ENCODE measurements around the gene OPCML.

The OPCML gene

DNA sequence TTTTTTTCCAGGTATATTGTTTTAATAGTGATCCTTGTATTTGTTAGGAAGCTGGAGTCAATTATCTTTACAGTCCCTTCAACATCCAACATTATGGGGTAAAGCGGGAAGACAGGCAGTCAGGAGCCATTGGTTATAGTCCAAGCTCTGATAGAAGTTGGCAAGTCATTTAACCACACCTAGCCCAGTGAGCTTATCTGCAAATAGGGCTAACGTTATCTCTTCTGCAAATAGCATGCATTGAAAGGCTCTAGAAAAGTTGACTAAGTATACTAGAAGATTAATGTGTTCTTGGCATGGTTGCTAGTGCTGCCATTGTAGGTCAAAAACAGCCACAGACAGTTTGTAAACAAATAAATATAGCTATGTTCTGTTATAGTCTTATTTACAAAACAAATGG lies 520.7 kb downstream of the OPCML start:
- DNase-seq (ENCODE audit: insufficient read length, low spot score) (no peak), FAIRE-seq (no peak)

DNA sequence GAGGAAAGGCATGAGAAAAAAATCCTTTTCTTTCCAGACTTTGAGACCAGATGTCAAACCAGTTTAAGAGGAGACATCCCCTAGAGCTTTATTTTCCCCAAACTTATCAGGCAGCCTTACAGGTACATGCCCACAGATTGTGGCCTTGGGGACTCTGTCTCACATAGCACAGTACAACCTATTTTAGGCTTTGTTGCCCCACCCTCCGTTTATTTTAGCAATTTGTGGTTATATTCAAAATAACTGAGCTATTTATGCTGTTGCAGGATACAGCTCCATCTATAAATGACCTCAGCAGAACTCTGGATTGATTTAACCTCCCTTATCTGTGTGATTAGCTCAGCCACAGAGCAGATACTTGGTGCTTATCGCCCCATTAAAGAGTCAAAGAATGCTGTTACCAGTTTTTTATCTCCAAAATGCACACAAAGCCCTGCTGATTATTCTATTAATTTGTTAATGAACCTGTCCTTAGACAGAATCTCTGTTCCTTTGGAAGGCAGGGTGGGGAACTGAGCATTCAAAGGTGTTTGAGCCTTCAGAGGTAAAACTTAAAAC lies 525.2 kb downstream of the OPCML start:
- no peak for DNase-seq (ENCODE audit: insufficient read length, low spot score)
- FAIRE-seq = no peak

DNA sequence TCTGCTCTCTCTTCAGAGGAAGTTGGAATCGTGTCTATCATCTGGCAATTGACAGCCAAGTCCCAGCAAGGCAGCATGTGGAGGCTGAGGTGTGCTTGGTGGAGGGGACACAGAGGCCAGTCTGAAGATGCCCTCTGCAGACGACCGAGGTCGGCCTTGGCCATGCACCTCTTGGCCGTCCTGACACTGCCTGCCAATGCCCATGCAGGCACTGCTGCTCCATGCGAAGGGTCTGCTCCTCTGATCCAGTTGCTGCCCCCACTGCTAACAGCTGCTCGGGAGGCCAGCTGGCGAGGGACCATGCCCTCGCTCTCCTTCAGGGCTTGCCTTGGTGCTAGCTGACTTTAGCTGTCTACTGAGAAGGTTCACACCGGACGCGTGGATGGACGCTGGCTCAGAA lies 527.9 kb downstream of the OPCML start:
- FAIRE-seq (no peak), DNase-seq (ENCODE audit: insufficient read length, low spot score) (no peak)

DNA sequence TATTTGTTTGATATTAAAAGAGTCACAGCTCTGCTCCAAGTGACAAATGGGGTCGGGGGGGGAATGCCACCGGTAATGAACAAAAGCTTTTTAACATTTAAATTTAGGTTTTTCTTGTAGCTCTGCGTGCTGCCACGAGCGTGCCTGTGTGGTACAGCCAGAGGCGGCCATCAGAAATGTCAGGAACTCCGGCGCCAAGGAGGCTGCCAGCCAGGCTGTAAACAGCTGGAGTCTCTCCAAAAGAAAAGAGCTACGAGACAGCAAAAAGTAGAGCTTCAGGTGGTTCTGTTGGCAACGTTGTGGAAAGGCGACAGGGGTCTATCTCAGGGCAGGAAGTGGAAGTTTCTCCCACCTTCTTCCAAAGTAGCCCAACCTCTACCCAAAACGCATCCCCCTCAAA lies 532.8 kb downstream of the OPCML start:
- no peak for DNase-seq (ENCODE audit: insufficient read length, low spot score)
- no peak for FAIRE-seq

DNA sequence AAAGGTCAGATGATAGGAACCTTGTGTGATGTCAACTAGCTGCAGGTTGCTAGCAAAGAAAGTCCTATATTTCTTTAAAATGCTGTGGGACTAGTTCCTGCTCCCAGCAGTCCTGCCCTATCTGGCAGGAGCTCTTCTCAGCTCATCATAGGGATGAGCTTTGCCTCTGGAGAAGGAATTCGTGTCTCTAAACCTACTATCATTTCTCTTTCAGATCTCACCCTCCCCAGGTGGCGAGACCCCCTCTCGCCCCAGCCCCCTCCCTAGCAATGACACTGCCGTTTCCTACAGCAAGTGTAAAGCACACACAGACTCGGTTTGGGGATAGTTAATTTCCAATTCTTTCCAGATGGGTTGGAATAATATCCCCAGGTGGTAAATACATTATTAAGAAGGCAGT lies 533.3 kb downstream of the OPCML start:
- no peak for FAIRE-seq
- DNase-seq (ENCODE audit: insufficient read length, low spot score) = no peak

DNA sequence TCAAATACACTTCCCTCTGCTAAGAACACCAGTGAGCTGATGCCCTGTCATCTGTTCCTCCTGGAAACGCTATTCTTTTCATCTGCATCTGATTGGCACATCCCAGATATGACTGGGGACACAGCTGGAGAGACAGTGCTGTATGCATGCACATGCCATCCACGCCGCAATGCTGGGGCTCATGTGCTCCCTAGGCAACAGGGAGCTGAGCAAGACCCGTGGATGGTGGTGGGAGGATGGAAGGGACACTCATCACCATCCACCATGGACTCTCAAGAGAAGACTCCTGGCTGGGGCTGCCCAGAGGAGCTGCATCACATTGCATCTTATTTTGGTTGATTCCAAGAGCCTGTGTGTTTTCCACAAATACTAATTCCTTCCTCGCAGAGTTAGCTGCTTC lies 534.9 kb downstream of the OPCML start:
- DNase-seq (ENCODE audit: insufficient read length, low spot score) = no peak
- FAIRE-seq = no peak

DNA sequence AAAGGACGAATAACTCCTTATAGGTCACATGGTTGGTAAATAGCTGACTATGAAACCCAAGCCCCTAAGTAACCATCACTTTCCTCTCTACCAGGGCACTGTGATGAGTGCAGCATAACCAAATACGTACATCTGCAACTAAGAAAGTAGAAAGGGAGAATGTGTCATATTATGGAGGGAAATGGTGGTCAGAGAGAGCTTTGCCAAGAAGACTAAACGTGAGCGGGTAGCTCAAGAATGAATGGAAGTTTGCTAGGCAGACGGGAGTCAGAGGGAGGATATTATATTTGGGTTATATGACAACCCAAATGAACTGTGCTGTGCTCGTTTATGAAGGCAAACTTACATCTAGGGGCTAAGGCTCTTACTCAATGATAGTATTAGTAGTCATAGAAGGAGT lies 537.3 kb downstream of the OPCML start:
- no peak for DNase-seq (ENCODE audit: insufficient read length, low spot score)
- no peak for FAIRE-seq

DNA sequence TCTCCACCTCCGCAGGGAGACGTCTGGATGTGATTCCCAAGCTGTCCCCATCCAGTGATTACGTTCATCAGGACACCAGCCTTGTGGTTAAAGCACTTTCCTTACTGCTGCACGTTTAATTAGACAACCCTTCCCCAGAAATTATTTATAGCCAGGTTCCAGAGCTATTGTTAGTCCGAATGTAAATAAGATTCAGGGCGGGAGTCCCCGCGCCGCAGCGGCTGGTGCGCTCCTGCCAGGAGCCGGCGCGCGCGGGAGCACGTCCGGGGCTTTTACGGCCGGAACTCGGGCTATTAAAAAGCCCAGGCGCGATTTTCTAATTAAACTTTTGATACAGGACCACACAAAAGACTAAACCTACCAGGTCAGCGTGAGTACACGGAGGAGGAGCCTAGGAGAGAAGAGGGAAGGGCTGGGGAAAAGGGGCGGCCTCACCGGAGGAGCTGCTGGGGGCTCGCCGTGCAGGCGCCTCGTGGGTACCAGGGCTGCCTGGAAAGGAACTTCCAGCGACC lies 538.3 kb downstream of the OPCML start:
- no peak for FAIRE-seq

DNA sequence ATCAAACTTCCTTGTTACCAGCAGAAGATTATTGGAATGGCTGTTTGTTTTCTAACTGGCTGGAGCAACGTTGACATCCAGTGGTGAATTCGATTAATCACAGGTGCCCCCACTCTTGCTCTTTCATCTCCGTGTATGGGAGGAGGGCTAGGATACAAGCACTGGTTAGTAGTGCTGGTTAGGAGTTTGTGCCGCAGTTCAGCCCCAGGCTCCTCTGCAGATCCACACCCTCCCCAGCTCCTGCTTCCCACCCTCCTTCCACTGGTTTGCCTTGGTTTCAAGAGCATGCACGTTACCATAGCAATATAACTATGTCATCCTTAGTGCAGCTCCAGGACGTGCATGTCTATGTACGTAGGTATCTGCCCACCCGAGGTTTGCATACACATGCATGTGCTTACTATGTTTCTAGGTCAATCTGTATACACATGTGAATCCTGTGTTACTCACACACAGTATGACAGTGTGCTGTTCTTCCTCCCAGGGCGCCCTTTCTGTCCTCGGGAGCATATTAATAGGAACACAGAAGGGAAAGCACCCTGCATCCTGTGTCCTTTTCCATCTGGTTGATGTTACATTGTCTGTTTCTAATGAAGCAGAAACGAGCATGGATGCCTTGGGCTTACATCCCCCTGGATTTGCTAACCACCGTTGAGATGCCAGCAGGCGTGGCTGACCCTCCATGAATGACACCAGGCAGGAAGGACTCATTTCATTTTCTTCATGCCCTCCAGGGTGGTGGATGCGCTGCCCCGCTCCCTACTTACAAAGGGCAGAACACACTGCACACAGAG lies 539.3 kb downstream of the OPCML start:
- no peak for FAIRE-seq
- DNase-seq (ENCODE audit: insufficient read length, low spot score) = no peak

More for the DNA sequence above, 538.3 kb downstream of the OPCML start:
- DNase-seq (ENCODE audit: insufficient read length, low spot score) = no peak

DNA sequence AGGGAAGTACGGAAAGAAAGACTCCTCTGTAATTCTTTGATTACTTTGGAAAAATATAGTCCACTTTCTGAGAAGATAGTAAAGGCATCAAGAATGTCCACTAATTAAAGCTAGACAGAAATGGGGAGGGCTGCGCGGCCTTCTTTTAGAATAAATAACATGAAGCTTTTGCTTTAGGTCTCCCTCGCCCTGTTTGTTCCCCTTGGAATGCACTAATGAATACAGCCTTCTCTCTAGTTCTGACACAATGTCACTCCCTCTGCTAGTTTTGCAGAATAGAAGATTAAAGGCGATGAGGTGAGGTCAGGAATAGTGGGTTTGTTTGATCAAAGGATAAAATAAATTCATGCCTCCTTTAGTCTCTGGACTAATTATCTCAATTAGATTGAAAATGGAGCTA lies 543.9 kb downstream of the OPCML start:
- FAIRE-seq (no peak), DNase-seq (ENCODE audit: insufficient read length, low spot score) (no peak)

DNA sequence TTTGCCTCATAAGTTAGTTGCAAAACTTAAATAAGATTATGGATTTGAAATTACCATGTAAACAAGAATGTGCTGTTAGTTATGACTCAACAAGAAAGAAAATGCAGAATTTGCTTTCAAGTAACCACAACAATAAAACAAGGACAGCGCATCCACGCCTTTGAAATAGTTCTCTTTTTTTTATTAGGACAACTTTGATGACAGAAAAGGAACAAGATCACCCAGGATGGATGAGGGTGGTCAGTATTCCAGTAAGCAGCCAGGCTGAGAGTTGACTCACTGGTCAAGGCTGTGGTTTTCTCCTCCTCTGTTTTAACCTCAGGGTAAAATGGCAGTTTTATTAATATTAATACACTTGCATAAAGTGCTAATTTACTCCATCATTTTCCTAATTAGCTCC lies 544.4 kb downstream of the OPCML start:
- DNase-seq (ENCODE audit: insufficient read length, low spot score) = no peak
- FAIRE-seq = no peak

DNA sequence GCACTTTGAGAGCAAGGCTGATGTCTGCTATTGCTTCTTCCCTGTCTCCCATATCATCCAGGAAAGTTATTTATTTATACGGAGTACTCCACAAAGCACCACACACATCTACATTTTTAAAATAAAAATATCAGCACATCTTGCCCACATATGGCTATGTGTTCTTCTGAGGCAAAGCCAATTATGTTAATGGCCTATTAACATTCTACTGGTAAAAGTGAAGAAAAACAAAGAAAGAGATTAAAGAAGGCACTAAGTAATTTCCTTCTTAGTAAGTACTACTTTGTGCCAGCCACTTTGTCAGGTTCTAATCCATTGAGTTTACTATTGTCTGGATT lies 548.7 kb downstream of the OPCML start:
- DNase-seq (ENCODE audit: insufficient read length, low spot score) (no peak), FAIRE-seq (no peak)

DNA sequence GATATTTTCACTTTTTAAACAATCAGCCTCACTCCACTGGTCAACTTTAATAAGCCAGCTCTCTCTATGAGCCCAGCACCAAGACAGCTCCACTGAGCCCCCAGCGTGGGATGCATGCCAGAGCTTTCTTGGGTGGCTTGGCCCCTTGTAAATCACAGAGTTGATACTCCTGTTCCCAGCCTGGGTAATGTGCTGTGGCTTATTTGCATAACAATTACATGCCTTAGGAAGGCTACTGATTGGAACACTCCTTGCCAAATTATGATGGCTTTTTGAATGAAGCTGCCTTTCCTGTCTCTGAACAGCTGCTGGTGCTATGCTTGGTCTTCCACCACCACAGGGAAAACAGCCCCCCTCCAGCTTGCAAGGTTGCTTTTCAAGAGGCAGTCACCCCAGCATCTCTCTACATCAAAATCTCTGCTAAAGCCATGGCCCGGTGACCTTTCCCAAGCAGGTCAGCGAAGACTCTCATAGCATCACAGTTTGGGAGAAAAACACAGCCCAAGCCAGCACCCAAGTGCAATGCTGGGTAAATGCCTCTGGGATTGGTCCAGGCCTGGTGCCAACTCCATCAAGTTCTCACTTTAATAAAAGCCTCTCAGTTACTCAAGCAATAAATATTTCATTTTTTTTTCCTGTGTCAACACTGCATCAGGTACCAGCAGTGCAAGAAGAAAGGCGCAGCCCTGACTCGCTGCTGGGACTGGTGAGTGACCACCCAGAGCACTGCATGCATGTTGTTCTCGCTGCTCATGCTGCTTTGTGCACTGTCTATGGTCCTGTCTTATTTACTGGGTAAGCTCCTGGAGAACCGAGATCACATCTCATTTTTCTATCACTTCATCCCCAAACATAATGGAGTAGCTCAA lies 549.3 kb downstream of the OPCML start:
- FAIRE-seq (no peak), DNase-seq (ENCODE audit: insufficient read length, low spot score) (no peak)

DNA sequence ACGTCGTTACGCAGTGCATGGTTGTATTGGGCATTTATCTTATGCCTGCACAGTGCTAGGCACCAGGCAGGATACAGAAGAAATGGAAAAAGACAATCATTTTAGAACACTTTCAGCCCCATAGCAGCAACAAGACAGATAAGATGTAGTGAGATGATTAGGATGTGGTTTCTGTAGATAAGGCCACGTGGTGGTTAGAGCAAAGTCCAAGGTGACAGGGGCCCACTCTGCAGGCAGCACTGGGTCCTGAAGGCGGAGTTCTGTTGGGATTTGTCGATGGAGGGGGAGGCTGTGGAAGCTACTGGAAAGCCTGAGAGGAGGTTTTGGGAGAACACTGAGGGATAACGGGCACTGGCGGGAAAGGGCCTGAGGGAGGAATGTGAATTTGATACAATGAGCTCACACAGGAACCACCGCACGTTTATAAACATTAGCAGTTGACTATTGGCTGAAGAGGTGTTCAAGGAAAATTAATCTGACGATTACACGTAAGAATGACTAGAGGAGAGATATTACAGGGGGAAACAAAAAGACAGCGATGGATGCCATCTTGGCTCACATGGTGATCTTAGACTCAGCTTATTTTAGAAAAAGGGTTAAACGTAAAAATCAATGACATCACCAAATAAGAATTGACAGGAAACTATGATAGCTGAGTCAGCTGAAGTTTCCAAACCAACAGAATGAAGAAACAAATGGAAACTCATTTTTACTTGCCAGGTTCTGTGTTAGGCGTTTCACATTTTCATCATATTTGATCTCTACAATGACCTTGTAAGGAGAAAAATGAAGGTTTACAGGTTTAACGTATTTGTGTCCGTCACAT lies 551.0 kb downstream of the OPCML start:
- no peak for DNase-seq (ENCODE audit: insufficient read length, low spot score)
- FAIRE-seq = no peak

DNA sequence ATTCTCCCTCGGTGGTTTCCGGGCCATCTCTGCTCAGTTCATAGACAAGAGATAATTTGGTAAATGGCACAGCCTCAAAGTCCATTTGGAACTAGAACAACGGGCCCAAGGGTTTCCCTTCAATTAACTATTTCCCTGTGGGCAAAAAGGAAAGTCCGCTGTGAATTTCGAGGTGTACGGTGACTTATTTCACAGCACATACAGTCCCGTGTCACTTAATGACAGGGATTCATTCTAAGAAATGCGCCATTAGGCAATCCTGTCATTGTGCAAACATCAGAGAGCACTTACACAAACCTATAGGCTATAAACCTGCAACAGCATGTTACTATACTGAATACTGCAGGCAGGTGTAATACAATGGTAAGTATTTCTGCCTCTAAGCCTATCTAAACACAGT lies 551.6 kb downstream of the OPCML start:
- no peak for FAIRE-seq
- no peak for DNase-seq (ENCODE audit: insufficient read length, low spot score)

DNA sequence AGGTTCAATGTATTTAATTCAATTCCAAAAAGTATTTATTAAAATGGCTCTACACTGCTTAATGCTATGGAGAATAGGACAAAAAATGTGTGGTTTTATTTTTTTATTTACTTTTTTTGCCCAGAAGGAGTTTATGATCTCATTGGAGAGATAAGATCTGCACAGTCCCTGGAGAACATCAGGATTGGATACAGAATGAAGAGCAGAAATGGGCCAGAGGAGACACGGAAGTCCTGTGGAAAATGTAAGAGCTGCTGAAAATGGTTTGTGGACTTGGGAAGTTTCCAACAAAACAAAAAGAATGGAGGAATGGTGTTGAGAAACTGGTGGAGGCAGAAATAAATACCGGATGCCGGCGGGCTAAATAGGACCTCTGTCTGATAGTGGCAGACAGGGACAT lies 554.6 kb downstream of the OPCML start:
- no peak for FAIRE-seq
- DNase-seq (ENCODE audit: insufficient read length, low spot score) = no peak

DNA sequence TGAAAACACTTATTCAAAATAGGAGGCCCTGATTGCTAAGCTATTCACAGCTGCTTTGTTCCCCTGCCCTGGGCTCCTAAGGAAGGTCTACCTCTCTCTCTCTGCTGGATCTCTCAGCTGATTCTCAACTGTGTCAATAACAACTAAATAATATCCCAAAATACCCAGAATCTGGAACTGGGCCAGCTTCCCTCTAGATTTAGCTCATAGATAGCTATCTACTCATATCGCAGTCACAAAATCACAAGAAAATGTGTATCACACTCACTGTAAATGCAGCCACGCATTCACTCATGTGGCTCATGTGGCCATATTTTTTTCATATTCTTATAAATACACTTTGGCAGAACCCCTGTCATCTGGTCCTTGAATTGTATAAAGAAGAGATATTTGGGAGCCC lies 555.1 kb downstream of the OPCML start:
- FAIRE-seq (no peak), DNase-seq (ENCODE audit: insufficient read length, low spot score) (no peak)

DNA sequence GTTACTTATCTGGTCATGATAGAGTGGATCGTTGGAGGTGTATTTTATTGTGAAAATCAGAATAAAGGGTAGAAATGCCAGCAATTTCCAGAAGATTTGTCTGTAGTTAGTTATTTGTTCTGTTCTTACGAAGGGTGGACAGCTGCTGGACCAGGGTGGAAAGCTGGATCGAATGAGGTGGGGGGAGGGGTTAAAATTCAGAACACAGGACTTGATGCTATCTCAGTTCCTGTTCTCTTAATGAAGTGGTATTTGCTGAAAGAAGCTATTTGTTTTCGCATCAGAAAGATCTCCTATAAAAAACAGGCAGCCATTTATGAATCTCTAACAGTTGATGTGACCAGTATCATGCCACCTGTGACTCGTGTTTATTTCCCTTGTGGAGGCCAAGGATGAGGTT lies 556.2 kb downstream of the OPCML start:
- DNase-seq (ENCODE audit: insufficient read length, low spot score) (no peak), FAIRE-seq (no peak)

DNA sequence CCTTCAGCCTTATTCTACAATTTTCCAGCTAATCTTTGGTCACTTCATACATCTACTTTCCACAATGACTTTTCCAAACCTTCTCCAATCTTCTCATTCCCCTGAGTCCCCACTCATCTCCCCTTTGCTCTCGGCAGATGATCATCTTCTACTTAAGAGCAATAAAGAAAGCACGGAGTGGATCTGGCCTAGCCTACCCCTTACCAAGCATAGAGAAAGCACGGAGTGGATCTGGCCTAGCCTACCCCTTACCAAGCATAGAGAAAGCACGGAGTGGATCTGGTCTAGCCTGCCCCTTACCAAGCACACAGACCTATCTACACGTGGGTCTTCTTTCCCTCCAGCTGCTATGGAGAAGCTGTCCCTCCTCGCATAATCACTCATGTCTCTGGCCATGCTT lies 558.6 kb downstream of the OPCML start:
- FAIRE-seq = no peak

DNA sequence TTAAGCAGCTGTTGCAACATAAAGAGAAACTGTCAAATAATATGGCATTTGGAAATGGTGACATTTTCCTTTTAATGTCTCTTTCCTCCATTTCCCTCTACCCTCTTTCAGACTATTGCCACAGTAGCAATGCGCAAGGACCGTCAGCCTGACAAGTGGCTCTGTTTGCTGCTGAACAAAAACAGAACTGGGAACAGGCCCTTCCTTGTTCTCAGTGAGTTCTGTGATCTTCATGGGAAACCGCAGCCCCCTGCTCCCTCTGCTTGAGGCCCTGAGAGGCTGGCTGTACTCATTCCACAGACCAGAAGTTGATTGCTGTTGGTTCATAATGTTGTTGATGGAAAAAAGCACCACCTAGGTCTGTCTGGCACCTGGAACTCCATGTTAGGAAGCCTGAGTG lies 559.7 kb downstream of the OPCML start:
- DNase-seq (ENCODE audit: insufficient read length, low spot score) = no peak
- no peak for FAIRE-seq

More for the DNA sequence above, 558.6 kb downstream of the OPCML start:
- no peak for DNase-seq (ENCODE audit: insufficient read length, low spot score)

DNA sequence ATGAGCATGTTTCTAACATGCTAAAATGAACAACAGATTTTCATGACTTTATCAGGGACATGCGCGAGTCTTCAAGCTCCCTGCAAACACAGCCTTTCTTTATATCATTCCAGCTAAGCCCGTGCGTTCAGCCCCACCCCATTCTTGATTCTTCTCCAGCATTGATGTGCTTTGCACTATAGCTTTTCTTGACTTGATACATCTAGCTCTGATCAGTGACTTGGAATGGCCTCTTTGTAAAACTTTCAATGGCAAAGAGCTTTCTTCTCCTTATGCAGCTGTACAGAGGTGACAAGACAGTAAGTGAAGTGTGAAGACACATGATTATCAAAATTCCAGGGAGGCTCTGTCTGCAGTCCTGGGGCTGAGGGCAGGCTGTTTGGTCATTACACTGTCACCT lies 561.0 kb downstream of the OPCML start:
- FAIRE-seq (no peak), DNase-seq (ENCODE audit: insufficient read length, low spot score) (no peak)

All from GM19239 (cell line).